ENCODE measurements around the gene ATP6V1A.

The ATP6V1A gene

GRCh38 chr3:113751141-113751540 is 4.3 kb downstream of the ATP6V1A start:
- ATAC-seq (ENCODE audit: insufficient read depth, low read depth), result no peak
- no peaks in the 10 kb centered on the region for H4K20me1 ChIP-seq (ENCODE audit: insufficient read depth, low read length)
- no peak overlapping the region for H3K4me2 ChIP-seq (ENCODE audit: insufficient read depth, low read length)

GRCh38 chr3:113753376-113753985 is 6.6 kb downstream of the ATP6V1A start:
- Histone ChIP-seq H3K4me1 (ENCODE audit: insufficient read depth, low read length) (peaks cover 15% of the 10 kb centered on the region), H3K36me3 (ENCODE audit: insufficient read depth, low read length) (no peaks in the 10 kb centered on the region), H3K79me2 (ENCODE audit: insufficient read depth, low read length) (peaks cover 27% of the 10 kb centered on the region), H4K20me1 (ENCODE audit: insufficient read depth, low read length) (no peaks in the 10 kb centered on the region), H3K4me3 (ENCODE audit: low read depth in 1 of 2, low read length in 2 of 2) (no peak overlapping the region), H3K27me3 (ENCODE audit: insufficient read depth, low read length, poor library complexity) (no peaks in the 10 kb centered on the region), H3K4me2 (ENCODE audit: insufficient read depth, low read length) (no peak overlapping the region), H3K9ac (ENCODE audit: low read depth, low read length) (no peak overlapping the region), H3K27ac (ENCODE audit: low read length) (no peak overlapping the region), H2AFZ (ENCODE audit: low read depth, low read length) (no peak overlapping the region), H3K9me3 (ENCODE audit: insufficient read depth, low read length, severe bottlenecking) (no peaks in the 10 kb centered on the region)
- DNase-seq, result no peak
- TF ChIP-seq CTCF (IDR thresholded peaks at IDR 0.05; ENCODE audit: borderline replicate concordance, extremely low read depth, low read length, poor library complexity, severe bottlenecking), result no peak
- no peak for TF ChIP-seq EZH2 (IDR thresholded peaks at IDR 0.05; ENCODE audit: borderline replicate concordance, low read depth, low read length, severe bottlenecking)
- ATAC-seq (ENCODE audit: insufficient read depth, low read depth), result no peak

More at GRCh38 chr3:113751141-113751540, 4.3 kb downstream of the ATP6V1A start:
- H3K9me3 ChIP-seq (ENCODE audit: insufficient read depth, low read length, severe bottlenecking), result no peaks in the 10 kb centered on the region
- no peak overlapping the region for H3K4me3 ChIP-seq (ENCODE audit: low read depth in 1 of 2, low read length in 2 of 2)
- H3K79me2 ChIP-seq (ENCODE audit: insufficient read depth, low read length), result peaks cover 43% of the 10 kb centered on the region
- H3K4me1 ChIP-seq (ENCODE audit: insufficient read depth, low read length), result peaks cover 27% of the 10 kb centered on the region
- TF ChIP-seq EZH2 (IDR thresholded peaks at IDR 0.05; ENCODE audit: borderline replicate concordance, low read depth, low read length, severe bottlenecking) (no peak), CTCF (IDR thresholded peaks at IDR 0.05; ENCODE audit: borderline replicate concordance, extremely low read depth, low read length, poor library complexity, severe bottlenecking) (no peak)
- H3K9ac ChIP-seq (ENCODE audit: low read depth, low read length), result no peak overlapping the region
- no peaks in the 10 kb centered on the region for H3K36me3 ChIP-seq (ENCODE audit: insufficient read depth, low read length)
- H3K27ac ChIP-seq (ENCODE audit: low read length), result no peak overlapping the region
- H3K27me3 ChIP-seq (ENCODE audit: insufficient read depth, low read length, poor library complexity), result no peaks in the 10 kb centered on the region
- DNase-seq, result no peak
- no peak overlapping the region for H2AFZ ChIP-seq (ENCODE audit: low read depth, low read length)

- Histone ChIP-seq H3K4me2 (ENCODE audit: insufficient read depth, low read length) (no peak overlapping the region), H3K9ac (ENCODE audit: low read depth, low read length) (no peak overlapping the region), H3K27ac (ENCODE audit: low read length) (no peak overlapping the region), H3K79me2 (ENCODE audit: insufficient read depth, low read length) (peaks cover 15% of the 10 kb centered on the region), H3K4me3 (ENCODE audit: low read depth in 1 of 2, low read length in 2 of 2) (no peak overlapping the region), H3K9me3 (ENCODE audit: insufficient read depth, low read length, severe bottlenecking) (no peaks in the 10 kb centered on the region), H3K4me1 (ENCODE audit: insufficient read depth, low read length) (peaks cover 4% of the 10 kb centered on the region; the same call in 1 of the 2 replicates), H3K36me3 (ENCODE audit: insufficient read depth, low read length) (no peaks in the 10 kb centered on the region), H3K27me3 (ENCODE audit: insufficient read depth, low read length, poor library complexity) (no peaks in the 10 kb centered on the region), H2AFZ (ENCODE audit: low read depth, low read length) (no peak overlapping the region), H4K20me1 (ENCODE audit: insufficient read depth, low read length) (no peaks in the 10 kb centered on the region)
- ATAC-seq (ENCODE audit: insufficient read depth, low read depth) (no peak), DNase-seq (no peak)
- no peak for TF ChIP-seq CTCF (IDR thresholded peaks at IDR 0.05; ENCODE audit: borderline replicate concordance, extremely low read depth, low read length, poor library complexity, severe bottlenecking)
- TF ChIP-seq EZH2 (IDR thresholded peaks at IDR 0.05; ENCODE audit: borderline replicate concordance, low read depth, low read length, severe bottlenecking), result no peak
Measured at GRCh38 chr3:113754494-113755159, 7.8 kb downstream of the ATP6V1A start.

Data from DND-41 (cell line).